Activated CD4-positive, alpha-beta T cell treated with anti-CD3 and anti-CD28 coated beads, Interleukin-2, Interleukin-4, amounts not matched to agents 100 ng/mL and 50 ng/mL, durations not matched to agents 16 hours and 8 hours (primary cell): ENCODE data around the gene GCLM.
"Not testable (repeated sequence)": the region's sequence is repeated elsewhere in the genome, so short reads cannot be mapped to it uniquely, and the experiment has no call there.

Source experiments
- DNase-seq: peaks from one replicate; pipeline ENCODE4 v3.0.0-alpha.2; 2020; ENCODE audit warnings: low spot score

Gene GCLM

DNA sequence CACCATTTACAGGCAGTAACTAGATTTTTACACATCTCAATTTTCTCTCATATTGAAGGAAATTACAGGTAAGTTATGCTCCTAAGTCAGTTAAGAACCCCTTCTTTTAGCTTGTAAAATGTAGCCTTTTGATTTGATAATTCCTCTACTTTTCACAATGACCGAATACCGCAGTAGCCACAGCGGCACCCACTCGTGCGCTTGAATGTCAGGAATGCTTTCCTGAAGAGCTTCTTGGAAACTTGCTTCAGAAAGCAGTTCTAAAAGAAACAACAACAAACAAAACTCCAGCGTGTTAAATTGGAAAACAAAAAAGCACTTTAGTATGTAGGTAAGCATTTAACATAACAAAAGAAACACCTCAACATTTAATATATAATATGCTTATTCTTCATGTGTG, 20.3 kb downstream of the GCLM start:
- DNase-seq, result no peak

- no peak for DNase-seq
These were observed 27.0 kb downstream of the GCLM start for GRCh38 chr1:93882269-93882668.

GRCh38 chr1:93880731-93881130, 28.5 kb downstream of the GCLM start:
- no peak for DNase-seq

DNA sequence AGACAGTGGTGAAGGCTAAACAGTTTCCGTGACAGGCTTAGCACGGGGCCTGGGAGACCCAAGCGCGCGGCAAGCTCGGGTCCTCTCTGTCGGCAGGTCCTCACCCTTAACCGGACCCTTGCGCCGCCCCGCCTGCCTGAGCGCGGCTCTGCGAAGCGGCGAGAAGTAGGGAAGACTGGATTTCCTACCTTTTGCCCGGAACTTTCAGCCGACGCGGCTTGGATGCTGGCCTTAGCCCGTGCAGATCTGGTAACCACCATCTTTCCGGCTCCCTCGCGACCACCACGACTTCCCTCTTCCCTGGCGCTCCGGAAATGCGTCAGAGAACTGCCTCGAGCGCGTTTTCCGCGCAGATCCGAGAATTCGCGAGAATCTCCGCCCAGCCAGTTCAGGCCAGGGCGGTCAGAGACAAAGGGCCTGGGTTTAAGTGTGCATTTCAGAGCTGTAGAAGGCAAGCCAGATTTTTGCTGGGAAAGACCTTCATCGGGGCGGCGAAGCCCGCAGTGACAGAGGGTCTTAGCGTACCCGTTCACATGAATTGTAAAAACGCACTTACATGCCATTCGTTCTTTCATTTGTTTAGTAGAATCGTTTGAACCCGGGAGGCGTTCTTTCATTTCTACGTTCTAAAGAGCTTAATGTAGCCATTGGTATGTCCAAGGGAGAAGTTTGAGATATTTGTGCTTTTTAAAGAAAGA, 30.2 kb downstream of the GCLM start, which contains the start of gene DNTTIP2:
TSS of gene DNTTIP2 (minus strand) at position 318 of the 698 bp plus-strand sequence. CDS start at position 260, 58 bp downstream.
- peak; percentile 93 for DNase-seq

GRCh38 chr1:93878501-93878888, 30.7 kb downstream of the GCLM start:
- DNase-seq, result peak; percentile 60

DNA sequence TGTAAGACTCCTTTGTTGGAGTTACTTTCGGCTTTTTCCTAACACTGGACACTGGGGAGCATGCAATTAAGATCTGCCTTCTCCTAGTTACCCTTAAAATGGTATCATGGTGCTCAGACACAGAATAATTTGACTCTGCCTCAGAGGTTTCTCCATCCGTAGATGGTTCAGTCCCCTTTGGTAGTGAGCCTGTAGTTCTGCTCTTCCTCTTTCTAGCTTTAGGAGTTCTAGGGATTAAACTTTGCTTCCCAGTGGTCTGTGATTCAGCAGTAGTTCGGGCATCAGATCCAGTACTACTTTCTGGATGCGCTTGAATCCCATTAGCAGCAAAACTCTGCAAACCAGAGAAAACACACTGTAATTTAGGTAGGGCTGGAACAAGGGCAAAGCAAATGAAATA, 31.7 kb downstream of the GCLM start:
- no peak for DNase-seq

GRCh38 chr1:93876244-93876643, 33.0 kb downstream of the GCLM start:
- DNase-seq, result no peak

DNA sequence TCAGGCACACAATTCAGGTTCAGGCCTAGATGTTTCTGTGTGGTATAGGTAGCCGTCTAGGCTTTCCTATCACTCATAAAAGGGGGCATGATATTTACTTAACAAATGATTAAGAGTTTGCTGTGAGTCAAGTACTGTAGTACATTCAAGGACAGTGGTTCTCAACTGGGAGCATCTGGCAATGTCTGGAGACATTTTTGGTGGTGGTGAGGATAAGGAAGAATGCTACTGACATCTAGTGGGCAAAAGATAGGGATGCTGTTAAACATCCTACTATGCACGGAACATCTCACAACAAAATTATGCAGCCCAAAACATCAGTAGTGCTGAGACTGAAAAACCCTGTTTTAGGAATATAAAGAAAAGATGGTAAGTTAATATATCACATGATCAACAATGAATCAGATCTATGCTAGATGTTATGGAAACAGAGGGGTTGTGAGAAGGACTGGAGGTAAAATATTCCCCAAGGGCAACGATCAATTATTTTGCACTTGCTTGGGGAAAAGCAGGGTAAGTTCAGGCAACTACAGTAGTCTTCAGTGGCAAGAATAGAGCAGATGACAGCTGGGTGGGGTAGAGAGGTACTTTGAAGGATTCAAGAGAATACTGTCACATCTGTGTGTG, 35.1 kb downstream of the GCLM start:
- DNase-seq, result peak; percentile 27

GRCh38 chr1:93871366-93871765, 37.9 kb downstream of the GCLM start:
- no peak for DNase-seq

DNA sequence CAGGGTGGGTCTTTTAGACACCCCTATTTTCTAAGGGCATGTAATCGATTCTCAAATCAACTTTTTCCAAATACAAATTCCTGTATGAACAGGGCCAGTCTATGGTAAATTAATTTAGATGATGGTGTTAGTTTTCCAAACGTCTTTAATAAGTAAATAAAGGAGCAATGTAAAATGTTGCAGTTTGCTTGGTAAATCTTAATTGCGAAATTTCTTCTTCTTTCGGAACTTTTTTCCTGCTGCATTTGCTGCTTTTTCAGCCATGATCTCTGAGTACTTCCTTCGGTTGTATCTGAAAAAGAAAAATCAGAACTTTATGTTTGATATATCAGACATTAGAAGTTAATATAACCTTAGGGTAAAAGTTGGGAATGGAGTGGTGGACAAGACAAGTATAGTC, 39.6 kb downstream of the GCLM start:
- no peak for DNase-seq

- not testable (repeated sequence) for DNase-seq
These were observed 40.7 kb downstream of the GCLM start for GRCh38 chr1:93868492-93868891.

- no peak for DNase-seq
These were observed 44.0 kb downstream of the GCLM start for GRCh38 chr1:93865253-93865652.

GRCh38 chr1:93864175-93864574, 45.1 kb downstream of the GCLM start:
- DNase-seq, result no peak

DNA sequence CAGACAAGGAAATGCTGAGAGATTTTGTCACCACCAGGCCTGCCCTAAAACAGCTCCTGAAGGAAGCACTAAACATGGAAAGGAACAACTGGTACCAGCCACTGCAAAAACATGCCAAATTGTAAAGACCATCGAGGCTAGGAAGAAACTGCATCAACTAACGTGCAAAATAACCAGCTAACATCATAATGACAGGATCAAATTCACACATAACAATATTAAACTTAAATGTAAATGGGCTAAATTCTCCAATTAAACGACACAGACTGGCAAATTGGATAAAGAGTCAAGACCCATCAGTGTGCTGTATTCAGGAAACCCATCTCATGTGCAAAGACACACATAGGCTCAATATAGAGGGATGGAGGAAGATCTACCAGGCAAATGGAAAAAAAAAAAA, 51.6 kb downstream of the GCLM start:
- not testable (repeated sequence) for DNase-seq

- DNase-seq, result not testable (repeated sequence)
These were observed 53.2 kb downstream of the GCLM start for GRCh38 chr1:93855983-93856382.

DNA sequence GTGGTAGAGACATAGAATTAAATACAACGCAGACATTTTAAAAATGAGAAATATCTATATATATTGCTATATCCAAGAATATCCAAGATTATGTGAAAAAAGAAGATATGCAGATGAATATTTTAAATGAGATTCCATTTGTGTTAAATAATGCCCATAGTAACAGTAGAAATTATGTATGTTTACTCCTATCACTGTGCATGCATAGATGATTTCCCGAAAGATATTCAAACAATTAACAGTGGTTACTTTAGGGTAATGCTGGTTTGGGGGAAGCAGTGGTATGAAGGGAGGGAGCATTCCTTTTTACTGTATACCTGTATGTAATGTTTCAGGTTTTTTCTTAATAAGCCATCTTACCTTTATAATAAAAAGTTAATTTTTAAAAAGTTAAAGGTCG, 55.3 kb downstream of the GCLM start:
- DNase-seq, result no peak

DNA sequence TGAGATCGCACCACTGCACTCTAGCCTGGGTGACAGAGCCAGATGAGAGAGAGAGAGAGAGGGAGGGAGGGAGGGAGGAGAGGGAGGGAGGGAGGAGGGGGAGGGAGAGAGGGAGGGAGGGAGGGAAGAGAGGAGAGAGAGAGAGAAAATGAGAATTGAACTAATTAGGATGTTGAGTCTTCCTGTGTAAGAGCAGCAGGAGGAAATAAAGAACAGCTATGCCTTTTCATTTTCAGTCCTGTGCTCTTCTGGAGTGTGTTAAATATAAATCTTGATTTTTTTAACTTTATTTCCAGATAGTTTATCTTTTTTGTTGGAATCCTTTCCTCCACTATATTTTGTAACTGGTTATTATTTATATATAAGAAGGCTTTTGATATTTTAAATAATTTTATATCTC, 57.4 kb downstream of the GCLM start:
- DNase-seq, result no peak

DNA sequence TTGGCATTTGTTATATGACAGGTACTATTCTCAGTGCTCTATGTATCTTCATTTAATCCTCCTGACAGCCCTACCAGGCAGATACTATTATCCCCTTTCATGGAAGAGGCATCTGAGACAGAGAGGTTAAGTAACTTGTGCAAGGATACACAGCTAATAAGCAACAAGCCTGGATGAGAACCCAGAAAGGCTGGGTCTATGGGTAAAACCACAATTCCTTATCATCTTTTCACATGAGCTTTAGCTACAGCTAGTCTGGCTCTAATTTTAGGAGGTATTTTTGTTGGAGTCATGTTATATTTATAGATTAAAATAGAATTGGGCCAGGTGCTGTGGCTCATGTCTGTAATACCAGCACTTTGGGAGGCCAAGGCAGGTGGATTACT, 57.9 kb downstream of the GCLM start:
- DNase-seq, result no peak

DNA sequence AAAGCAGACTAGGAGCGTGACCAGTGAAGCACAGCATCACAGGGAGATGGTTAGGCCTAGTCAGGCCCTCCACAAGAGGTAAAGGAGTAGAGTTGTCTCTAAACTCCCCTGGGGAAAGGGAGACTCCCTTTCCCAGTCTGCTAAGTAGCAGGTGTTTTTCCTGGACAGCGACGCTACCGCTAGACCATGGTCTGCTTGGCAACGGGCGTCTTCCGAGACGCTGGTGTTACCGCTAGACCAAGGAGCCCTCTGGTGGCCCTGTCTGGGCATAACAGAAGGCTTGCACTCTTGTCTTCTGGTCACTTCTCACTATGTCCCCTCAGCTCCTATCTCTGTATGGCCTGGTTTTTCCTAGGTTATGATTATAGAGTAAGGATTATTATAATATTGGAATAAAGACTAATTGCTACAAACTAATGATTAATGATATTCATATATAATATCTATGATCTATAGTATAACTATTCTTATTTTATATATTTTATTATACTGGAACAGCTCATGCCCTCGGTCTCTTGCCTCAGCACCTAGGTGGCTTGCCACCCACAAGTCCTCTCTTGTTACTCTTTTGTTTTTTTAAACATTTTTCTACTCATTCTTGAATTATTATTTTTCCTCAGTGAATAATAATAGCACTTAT, 58.4 kb downstream of the GCLM start:
- peak; percentile 40 for DNase-seq

- no peak for DNase-seq
These were observed 60.8 kb downstream of the GCLM start for GRCh38 chr1:93848350-93848883.

- DNase-seq, result peak; percentile 59
These were observed 61.4 kb downstream of the GCLM start for GRCh38 chr1:93847811-93848288.

DNA sequence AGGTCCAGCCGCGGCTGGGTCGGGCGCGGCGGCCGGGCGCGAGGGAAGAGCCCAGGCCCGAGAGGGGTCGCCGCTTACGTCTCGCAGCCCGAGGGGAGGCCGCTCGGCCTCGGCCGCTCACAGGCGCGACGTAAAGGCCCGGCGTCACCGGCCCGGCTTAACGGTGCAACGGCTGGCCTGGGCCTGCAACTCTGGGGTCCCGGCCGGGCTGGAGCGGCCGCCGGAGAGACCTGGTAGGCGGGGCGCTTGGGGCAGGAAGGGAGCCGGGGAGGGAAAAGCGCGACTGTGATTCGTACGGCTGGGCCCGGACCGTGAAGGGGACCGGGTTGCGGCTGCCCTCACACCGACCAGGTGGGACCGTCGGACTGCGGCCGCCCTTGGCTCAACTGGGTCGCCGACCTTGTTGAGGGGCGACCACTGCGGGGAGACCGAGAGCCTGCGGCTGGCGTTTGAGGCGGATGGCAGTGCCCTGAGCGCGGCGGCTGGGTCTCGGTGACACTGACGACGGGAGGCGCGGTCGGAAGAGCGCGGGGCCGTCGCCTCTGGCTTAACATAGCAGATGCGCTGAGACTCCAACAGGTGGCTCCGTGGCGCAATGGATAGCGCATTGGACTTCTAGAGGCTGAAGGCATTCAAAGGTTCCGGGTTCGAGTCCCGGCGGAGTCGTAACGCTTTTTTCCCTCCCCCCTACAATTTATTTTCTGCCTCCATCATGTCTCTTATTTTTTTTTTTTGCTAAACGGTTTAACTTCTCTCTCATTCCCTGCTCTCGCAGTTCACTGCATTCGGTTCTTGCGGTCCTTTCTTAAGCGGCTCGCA, 62.0 kb downstream of the GCLM start:
- DNase-seq, result peak; percentile 85
